Activated CD8-positive, alpha-beta memory T cell treated with anti-CD3 and anti-CD28 coated beads, Interleukin-2, amount 50 U/mL, for 24 hours (primary cell): ENCODE data around the gene CDON.
A peak's percentile ranks its signal among the peaks of the same experiment; 100 is the strongest.

Experiments used
- DNase-seq: peaks from one replicate; pipeline ENCODE4 v3.0.0-alpha.2; 2020; ENCODE audit errors: extremely low read depth

The CDON gene

DNA sequence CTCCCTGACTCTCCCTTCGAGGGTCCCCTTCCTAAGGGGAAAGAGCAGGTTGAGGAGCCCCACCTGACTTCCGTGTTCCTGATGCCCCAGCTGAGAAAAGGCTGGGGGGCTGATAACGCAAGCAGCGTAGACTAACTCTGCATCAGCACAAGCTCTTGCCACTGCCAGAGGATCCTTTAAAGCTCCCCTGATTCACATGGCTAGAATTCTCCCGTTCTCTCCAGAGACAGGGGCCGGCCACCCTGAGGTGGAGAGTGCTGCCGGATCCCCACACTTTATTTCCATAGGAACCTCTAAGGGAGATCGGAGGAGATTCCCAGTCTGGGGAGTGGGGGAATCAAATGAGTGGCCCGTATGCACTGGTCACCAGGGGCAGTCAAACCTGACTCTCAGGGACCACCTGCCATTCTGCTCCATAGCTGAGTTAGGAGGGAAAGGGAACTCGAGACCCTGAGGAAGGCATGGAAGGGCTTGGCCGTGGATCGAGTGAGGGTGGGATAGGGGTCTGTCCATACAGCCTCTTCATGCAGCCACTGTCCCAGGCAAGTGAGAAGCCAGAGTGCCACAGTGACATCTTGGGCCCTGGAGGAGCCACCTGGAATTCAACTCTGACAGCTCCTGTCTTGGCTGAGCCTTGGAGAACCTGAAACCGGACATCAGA lies 118.2 kb downstream of the CDON start:
- no peak for DNase-seq

GRCh38 chr11:125943661-125944349 lies 118.9 kb downstream of the CDON start:
- DNase-seq = no peak

DNA sequence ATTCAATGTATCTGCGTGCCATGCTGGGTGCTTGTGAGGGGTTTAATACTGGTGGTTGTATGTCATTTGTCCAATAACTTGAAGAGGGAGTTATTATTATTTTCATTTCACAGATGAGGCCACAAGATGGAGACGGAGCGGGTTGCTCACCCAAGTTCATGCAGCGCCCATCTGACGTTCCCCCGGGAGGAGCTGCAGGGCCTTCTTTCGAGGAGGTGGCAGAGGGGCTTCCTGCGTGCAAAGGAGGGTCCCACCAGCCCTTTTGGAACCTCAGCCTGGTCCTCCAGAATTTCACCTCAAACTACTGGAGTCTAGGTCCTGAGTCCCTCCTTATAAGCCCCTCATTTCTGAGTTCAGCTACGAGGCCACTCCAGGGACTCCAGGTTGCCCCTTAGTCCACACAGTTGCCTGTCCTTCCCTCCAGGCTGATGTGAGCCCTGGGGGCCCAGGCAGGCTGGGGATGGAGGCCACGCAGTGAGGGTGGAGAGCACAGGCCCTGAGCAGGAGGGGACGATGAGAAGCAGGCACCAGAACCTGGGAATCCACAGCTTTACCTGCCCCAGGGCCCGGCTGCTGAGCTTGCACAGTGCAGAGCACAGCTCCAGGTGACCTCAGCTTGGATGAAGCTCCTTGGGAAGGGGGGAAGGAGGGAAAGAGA lies 119.8 kb downstream of the CDON start:
- no peak for DNase-seq

- peak; percentile 4 for DNase-seq
Measured at GRCh38 chr11:125941619-125942611, 120.8 kb downstream of the CDON start.

- no peak for DNase-seq
Measured at GRCh38 chr11:125941267-125941618, 121.4 kb downstream of the CDON start.

DNA sequence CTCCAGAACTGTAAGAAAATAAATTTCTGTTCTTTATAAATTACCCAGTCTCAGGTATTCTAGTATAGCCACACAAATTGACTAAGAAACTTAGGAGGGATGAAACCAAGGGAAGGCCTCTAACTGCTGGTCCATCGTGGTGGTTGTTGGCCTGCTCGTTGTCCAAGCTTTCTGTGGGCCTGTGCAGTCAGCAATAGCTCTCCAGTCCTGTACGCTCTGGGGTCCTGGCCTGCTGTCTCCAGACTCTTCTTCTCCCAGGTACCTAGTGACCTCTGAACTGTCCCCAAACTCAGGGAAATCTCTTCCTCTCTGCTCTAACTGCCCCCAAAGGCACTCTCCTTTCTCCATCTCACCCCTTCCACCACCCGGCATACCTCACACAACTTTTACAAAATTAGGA lies 122.5 kb downstream of the CDON start:
- no peak for DNase-seq

GRCh38 chr11:125939081-125939521 lies 123.6 kb downstream of the CDON start:
- no peak for DNase-seq

DNA sequence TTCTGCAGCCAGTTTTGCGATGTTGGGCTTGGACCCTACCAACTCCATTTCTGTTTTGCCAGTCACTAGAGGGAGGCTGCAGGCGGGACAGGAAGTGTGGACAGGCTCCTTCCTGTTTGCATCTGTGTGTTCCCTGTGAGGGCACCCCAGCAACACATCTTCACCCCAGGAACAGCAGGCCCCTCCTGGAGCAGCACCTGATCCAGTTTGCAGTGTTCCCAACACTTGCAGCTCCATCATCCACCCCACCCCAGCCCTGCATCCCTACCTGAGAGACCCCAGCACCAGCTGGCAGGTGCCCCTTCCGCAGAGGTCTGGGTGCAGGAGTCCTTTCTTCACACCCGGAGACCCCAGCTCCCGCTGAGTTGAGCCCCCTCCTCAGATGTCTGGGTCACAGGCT lies 124.2 kb downstream of the CDON start:
- DNase-seq = no peak

GRCh38 chr11:125935618-125936199 lies 127.0 kb downstream of the CDON start:
- no peak for DNase-seq

- no peak for DNase-seq
Measured at GRCh38 chr11:125935056-125935455, 127.6 kb downstream of the CDON start.

GRCh38 chr11:125934473-125934872 lies 128.2 kb downstream of the CDON start:
- DNase-seq = no peak

DNA sequence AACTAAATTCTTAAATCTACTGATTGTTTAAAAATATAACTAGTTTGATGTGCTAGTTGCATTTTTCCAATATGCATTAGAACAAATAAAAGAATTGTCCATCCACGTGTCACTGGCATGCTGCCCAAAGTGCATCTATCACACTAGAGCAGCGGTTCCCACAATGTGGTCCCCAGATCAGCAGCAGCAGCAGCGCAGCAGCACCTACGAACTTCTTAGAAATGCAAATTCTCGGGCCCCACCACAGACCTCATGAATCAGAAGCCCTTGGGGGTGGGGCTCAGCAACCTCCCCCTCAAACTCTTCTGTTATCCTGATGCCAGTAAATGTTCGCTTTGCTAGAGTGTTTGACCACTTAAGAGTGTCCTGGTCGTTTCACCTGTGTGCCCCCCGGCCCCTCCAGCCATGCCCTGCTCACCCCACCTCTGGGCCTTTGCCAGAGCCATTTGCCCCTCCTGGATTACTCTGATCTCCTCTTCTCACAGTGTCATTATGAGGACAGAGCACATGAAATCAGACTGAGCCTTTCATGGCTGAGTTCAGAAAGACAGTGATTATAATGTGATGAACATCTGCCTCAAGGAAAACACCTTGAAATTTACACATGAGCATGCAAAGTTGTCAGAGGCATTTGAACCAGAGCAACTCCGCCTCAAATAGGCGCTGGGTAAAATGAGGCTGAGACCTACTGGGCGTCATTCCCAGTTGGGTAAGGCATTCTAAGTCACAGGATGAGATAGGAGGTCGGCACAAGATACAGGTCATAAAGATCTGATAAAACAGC lies 129.4 kb downstream of the CDON start:
- peak; percentile 5 for DNase-seq

GRCh38 chr11:125932301-125932700 lies 130.4 kb downstream of the CDON start:
- no peak for DNase-seq

DNA sequence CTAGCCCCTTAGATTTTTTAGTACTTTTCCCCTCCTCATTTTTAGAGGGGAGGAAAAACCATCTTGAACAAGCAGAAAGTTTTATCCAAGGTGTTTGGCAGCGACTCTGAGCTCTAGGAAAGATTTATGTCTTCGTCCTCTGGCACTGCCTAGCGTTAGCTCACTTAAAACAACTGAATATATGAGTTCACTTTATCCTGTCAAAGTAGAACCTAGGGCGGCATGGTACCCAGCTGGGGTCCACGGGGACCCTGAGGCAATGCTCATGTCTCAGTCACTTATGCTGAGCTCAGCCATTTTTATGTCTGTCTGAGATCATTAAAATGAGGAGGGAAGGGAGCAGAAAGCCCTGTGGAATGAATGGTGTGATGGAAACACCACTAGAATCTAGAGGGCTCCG lies 131.0 kb downstream of the CDON start:
- DNase-seq = no peak

DNA sequence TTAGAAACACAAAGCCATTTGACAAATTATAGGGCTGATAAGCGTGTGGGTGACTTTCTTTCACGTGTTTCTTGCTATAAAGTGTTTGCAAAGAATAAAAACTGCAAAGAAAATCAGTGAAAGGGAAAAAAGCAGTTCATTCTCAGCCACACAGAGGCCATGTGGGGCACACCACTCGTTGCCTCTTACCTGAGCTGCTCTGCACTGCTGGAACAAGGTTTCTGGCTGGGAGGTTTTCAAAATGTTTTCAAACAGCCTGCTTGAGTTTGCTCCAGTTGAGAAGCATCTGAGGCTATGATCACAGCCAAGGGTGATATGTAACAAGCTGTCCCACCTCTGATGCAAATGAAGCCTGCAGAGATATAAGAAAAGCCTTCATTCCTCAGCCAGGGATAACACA lies 131.6 kb downstream of the CDON start:
- DNase-seq = no peak

DNA sequence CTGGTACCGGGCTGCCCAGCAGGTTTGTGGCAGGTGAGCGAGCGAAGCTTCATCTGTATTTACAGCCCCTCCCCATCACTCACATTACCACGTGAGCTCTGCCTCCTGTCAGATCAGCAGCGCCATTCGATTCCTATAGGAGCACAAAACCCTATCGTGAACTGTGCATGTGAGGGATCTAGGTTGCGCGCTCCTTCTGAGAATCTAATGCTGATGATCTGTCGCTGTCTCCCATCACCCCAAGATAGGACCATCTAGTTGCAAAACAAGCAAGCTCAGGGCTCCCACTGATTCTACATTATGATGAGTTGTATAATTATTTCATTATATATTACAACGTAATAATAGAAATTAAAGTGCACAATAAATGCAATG lies 132.6 kb downstream of the CDON start:
- DNase-seq = no peak

DNA sequence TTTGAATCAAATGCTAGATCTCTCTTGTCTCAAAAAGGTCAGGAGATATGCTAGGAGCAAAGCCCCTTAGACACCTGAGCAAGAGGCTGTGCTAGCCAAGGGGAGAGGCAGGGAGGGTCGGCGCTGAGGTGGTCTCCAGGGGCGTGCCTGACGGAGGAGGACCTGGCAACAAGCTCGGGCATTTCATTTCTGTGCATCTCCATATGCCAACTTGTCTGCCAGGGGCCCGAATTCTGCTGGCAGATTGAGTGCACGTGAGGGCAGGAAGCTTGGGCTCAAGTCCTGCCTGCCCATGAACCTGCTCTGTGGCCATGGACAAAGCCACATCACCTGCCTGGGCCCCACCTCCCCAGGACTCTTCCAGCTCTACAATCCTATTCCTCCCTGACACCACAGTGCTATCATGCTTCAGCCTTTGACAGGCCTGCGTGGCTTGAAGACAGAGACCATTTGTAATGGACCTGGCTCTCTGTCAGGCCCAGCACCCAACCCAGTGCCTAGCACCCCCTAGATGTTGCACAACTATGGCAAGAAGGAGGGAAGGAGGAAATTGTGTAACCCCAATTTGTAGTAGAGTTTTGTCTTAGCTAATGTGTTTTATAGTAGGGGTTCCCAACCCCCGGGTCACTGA lies 133.1 kb downstream of the CDON start:
- DNase-seq = no peak

DNA sequence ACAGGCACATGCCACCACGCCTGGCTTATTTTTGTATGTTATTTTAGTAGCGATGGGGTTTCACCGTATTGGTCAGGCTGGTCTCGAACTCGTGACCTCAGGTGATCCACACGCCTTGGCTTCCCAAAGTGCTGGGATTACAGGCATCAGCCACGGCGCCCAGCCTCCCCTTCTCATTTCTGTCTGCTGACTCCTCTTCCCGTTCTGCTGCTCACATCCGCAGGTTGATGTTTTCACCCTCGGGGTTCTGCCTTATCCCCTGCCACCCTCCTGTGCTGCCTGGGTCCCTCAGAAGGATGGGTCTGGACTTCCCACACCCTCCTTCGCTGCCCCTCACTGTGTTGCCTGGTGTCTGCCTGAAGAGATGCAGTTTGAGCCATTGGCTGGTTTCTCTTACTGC lies 136.0 kb downstream of the CDON start:
- DNase-seq = no peak

- DNase-seq = no peak
Measured at GRCh38 chr11:125925804-125926203, 136.9 kb downstream of the CDON start.

- no peak for DNase-seq
Measured at GRCh38 chr11:125925247-125925740, 137.4 kb downstream of the CDON start.
